GM19372 (cell line): ENCODE data around the gene SHANK3.

Experiments
- ATAC-seq: cut with Tn5 transposase; IDR thresholded peaks from one replicate; pipeline ENCODE4 v1.9.1; 2021; ENCODE audit warnings: mild to moderate bottlenecking, low read depth, moderate library complexity; ENCODE audit not compliant: unreplicated experiment

The SHANK3 gene

GRCh38 chr22:50710886-50711285 is 38.3 kb downstream of the SHANK3 start:
- no peak for ATAC-seq

DNA sequence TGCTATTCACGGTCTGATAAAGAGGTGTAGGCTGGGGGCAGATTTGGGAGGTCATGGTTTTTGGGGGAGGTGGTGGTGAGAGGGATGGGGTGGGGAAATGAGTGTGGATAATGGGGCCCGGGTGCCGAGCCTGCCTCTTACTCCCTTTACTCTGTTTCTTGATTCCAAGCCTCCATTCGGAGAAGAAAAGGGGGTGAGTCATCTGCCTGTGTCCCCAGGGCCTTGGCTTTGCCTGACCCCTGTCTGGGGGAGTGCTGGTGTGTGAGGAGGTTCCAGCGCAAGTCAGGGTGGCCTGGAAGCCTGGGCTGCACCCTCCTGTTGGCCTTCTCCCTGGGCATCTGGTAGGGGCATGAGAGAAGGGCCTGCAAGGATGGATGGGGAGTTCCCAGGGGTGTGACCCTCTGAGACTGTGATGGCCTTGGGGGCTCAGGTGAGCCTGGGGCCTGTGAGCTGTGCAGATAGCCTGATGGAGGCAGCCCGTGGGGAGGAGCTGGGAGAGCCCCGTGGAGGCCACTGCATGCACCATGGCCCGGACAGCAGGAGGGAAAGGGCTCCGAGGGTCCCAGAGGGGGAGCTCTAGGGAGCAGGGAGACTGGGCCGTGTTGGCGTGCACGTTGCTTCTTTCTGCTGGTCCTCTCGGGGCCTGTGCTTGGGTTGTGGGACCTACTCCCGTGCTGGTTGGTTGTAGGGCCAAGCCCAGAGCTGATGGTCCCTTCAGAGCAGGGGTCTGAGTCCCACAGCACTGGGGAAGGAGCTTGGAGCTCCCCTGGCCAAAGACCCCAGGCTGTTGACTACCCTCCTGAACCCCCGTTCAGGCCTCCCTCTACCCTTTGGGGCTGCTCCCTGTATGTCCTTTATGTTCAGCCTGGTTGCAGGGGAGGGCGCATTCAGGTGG is 39.1 kb downstream of the SHANK3 start:
- no peak for ATAC-seq

GRCh38 chr22:50712341-50713007 is 39.9 kb downstream of the SHANK3 start:
- no peak for ATAC-seq

- ATAC-seq, result no peak
These were observed 40.4 kb downstream of the SHANK3 start for GRCh38 chr22:50713008-50713385.

- no peak for ATAC-seq
These were observed 41.0 kb downstream of the SHANK3 start for GRCh38 chr22:50713571-50714056.

- no peak for ATAC-seq
These were observed 41.5 kb downstream of the SHANK3 start for GRCh38 chr22:50714150-50714549.

- ATAC-seq, result no peak
These were observed 42.1 kb downstream of the SHANK3 start for GRCh38 chr22:50714631-50715179.

DNA sequence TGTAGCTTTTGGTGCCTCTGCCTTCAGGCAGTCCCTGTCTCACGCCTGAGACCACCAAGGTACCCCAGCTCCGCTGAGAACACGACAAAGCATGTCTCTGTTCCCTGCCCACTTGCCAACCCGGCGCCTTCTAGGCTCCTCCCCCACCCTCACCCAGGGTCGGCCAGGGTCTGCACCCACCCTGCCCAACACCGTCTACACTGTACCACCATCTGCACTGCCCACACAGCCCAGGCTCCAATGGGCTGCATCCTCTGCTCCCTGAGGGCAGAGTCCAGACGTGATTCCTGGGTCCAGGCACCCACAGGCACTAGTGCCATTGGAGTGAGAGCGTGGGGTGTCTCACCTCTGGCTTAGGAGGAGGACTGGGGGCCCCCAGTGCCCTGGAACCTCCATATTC is 42.6 kb downstream of the SHANK3 start:
- ATAC-seq, result no peak

DNA sequence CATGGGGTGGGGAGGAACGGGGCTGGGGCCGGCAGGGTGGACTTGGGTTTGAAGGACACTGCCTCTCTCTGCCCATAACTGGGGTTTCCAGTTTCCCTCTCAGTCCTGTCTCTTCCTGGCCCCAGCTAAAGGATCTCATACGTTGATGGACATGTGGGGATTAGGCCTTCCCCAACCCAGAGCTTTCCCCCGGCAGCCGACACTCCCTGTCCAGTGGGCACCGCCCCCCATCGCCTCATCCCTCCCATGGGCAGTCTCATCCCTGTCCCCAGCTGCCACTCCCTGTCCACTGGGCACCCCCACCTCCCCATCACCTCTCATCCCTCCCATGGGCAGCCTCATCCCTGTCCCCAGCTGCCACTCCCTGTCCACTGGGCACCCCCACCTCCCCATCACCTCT is 43.2 kb downstream of the SHANK3 start:
- no peak for ATAC-seq

GRCh38 chr22:50716290-50717024 is 43.8 kb downstream of the SHANK3 start:
- no peak for ATAC-seq

DNA sequence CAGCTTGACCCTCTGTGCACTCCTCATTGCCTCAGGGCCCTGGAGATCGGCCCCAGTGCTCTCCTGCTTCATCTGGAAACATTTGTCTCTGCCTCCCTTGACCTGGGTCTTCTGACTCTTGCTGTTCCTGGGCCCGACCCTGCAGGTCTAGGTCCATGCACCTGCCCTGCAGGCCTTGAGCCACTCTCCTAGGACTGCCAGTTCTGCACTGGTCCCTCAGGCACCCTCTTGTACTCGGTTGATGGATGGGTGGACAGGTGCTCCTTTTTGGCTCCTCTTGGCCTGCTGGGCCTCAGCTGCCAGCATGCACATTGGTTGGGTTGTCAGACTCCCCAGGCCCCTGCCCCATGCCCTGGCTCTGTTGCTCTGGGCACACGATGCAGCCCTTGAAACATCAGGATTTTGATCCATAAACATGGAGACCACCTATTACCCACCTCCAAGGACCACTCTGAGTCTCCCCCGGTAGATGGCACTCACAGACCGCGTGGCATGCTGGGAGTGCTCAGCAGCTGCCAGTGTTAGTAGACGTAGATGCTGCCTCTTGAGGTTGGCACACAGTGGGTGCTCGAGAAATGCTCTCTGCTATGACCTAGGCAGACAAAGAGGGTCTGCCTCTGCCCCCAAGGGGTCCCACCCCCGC is 45.2 kb downstream of the SHANK3 start:
- ATAC-seq, result no peak

DNA sequence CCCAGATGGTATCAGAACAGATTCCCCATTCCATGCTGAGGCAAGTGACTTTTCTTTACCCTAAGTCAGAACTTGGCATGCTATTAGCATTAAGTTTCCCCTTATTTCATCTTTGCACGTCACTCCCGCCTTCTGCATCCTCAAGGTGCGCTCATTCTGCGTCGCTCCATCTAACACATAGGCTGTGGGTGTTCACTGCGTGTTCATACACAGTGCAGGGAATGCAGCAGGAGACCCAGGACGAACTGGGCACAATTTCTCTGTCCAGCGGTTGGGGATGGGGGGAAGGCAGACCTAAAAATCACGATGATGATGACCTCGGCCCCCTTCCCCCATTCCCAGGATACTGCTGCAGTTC is 45.7 kb downstream of the SHANK3 start:
- ATAC-seq, result no peak

GRCh38 chr22:50719814-50720300 is 47.2 kb downstream of the SHANK3 start:
- no peak for ATAC-seq

DNA sequence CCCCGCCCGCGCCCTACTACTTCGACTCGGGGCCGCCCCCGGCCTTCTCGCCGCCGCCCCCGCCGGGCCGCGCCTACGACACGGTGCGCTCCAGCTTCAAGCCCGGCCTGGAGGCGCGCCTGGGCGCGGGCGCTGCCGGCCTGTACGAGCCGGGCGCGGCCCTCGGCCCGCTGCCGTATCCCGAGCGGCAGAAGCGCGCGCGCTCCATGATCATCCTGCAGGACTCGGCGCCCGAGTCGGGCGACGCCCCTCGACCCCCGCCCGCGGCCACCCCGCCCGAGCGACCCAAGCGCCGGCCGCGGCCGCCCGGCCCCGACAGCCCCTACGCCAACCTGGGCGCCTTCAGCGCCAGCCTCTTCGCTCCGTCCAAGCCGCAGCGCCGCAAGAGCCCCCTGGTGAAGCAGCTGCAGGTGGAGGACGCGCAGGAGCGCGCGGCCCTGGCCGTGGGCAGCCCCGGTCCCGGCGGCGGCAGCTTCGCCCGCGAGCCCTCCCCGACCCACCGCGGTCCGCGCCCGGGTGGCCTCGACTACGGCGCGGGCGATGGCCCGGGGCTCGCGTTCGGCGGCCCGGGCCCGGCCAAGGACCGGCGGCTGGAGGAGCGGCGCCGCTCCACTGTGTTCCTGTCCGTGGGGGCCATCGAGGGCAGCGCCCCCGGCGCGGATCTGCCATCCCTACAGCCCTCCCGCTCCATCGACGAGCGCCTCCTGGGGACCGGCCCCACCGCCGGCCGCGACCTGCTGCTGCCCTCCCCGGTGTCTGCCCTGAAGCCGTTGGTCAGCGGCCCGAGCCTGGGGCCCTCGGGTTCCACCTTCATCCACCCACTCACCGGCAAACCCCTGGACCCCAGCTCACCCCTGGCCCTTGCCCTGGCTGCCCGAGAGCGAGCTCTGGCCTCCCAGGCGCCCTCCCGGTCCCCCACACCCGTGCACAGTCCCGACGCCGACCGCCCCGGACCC is 48.0 kb downstream of the SHANK3 start:
- no peak for ATAC-seq

DNA sequence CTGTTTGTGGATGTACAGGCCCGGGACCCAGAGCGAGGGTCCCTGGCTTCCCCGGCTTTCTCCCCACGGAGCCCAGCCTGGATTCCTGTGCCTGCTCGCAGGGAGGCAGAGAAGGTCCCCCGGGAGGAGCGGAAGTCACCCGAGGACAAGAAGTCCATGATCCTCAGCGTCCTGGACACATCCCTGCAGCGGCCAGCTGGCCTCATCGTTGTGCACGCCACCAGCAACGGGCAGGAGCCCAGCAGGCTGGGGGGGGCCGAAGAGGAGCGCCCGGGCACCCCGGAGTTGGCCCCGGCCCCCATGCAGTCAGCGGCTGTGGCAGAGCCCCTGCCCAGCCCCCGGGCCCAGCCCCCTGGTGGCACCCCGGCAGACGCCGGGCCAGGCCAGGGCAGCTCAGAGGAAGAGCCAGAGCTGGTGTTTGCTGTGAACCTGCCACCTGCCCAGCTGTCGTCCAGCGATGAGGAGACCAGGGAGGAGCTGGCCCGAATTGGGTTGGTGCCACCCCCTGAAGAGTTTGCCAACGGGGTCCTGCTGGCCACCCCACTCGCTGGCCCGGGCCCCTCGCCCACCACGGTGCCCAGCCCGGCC is 48.7 kb downstream of the SHANK3 start:
- ATAC-seq, result no peak

- no peak for ATAC-seq
These were observed 49.6 kb downstream of the SHANK3 start for GRCh38 chr22:50722048-50722701.
